GM12872 (cell line): Measurements from ENCODE around the gene AGPAT4.

Experiments used
- TF ChIP-seq, protein P1 (sequence below): IDR thresholded peaks from 3 replicates; pipeline ENCODE4 v1.5.1; 2011; ENCODE audit warnings: low read depth, mild to moderate bottlenecking, low read length, moderate library complexity; ENCODE audit not compliant: insufficient read depth

AGPAT4 gene

GRCh38 chr6:161215193-161215592 lies 58.7 kb downstream of the AGPAT4 start:
- TF ChIP-seq, protein P1, sequence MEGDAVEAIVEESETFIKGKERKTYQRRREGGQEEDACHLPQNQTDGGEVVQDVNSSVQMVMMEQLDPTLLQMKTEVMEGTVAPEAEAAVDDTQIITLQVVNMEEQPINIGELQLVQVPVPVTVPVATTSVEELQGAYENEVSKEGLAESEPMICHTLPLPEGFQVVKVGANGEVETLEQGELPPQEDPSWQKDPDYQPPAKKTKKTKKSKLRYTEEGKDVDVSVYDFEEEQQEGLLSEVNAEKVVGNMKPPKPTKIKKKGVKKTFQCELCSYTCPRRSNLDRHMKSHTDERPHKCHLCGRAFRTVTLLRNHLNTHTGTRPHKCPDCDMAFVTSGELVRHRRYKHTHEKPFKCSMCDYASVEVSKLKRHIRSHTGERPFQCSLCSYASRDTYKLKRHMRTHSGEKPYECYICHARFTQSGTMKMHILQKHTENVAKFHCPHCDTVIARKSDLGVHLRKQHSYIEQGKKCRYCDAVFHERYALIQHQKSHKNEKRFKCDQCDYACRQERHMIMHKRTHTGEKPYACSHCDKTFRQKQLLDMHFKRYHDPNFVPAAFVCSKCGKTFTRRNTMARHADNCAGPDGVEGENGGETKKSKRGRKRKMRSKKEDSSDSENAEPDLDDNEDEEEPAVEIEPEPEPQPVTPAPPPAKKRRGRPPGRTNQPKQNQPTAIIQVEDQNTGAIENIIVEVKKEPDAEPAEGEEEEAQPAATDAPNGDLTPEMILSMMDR = no peak

- TF ChIP-seq, protein P1 = no peak
These were observed 59.1 kb downstream of the AGPAT4 start for GRCh38 chr6:161214722-161215121.

DNA sequence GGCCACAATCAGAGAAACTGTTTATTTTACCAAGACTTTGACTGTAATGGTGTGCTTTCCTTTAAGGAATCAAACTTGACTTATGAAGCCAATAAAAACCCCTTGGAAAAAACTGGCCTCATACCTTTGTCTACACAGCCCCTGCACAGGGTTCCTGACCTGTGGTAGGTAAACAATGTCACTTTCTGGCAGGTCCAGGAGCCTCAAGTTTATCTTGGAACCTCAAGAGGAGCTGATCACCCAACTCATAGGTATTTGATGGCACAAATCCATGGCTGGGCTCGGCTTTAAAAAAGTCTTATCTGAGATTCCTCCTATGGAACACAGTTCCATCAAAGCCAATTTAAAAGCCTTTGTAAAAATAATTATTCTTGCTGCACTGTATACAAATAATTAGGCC lies 61.0 kb downstream of the AGPAT4 start:
- TF ChIP-seq, protein P1 = no peak

DNA sequence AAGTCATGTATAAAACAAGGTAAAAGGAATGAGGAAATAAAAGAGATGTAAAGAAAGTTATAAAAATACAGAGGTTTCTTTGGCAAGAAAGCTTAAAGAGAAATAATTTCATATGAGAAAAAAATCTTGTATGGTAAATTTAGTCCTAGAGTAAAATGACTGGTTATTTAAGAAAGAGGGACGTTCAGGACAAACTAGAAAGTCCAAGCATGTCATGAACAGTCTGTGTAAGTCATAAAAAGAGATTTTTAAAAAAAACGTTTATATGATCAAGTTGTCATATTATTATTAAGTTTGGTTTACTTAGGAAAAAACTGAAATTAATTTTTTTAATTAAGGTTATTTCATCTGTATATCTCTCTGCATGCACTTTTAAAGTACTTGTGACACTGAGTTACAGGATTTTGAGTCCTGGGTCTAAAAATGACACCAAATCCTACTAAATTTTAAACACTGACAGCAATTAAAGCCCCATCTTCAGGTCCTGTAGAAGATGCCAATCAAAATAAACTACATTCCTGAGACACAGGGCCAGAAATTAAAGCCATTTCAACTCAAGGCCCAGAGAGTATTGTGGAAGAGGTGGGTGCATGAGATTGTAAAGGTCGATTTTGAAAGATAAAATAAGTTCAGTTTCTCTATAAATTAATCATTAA lies 62.4 kb downstream of the AGPAT4 start:
- TF ChIP-seq, protein P1 = no peak

DNA sequence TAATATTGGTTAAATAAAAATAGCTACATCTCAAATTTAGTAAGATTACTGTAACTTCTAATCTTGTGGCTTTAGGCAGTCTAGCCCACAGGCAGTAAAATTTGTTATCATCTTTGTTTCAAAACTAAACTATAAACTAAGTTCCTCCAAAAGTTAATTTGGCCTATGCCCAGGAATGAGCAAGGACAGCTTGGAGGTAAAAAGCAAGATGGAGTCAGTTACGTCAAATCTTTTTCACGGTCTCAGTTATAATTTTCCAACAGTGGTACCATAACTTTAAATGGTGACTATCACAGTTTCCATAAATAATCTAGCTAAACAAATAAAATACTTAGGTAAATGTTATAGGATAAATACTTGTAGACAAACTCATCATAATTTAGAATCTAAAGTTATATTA lies 63.0 kb downstream of the AGPAT4 start:
- TF ChIP-seq, protein P1 = no peak

DNA sequence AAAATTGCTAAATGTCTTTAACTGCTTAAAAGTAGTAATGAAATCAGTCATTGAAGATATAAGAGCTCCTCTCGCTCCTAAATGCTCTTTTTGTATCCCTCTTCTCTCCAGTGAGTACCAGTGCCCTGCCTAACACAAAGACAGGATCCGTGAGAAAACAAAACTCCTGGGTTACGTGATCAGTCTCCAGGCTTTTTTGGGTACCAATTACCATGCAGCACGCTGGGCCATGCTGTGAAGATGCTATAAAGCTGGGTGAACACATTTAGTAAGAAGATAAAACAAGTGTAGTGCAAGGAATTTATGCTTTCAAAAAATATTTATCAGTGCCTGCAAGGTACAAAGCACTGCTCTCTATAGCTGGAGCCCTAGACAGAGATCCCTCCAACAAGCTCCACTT lies 66.7 kb downstream of the AGPAT4 start:
- TF ChIP-seq, protein P1 = no peak

DNA sequence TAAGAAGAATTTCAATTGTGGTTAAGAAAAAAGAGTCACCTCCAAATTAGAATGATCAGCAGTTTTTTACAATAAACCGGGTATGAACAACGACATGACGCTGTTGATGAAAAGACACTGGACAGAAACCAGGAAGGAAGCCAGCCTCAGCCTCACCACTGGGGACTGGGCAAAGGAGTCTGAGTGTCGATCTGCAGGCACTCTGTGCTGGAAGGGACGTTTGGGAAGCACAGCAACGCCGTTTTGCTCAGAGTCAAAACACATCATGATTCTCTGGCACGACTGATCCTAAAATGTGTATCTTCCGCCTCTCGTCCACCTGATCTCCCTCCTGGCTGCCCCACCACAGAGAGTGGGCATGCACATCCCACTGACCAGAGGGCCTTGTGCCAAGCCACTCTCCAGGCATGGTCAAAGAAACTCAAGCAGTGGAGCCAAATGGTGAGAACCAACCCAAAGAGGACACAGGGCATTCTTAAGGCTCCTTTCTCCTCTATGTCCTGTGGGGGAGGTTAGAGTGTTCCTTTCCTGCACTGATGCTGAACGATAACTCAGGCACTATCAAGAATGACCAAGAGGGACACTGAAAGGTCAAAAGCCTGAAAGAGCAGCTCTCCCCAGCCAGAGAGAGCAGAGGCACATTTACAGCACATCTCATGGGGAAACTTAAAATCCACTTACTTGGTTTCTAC lies 68.8 kb downstream of the AGPAT4 start:
- TF ChIP-seq, protein P1 = no peak
